GM23248 (cell line): ENCODE data around the gene TRPM5.

ENCODE experiments used
- EZH2 ChIP-seq: fragments of 200-600 bp; sonication (generic); IDR thresholded peaks from 2 replicates; pipeline ENCODE4 v1.6.1; 2018; ENCODE audit warnings: antibody characterized with exemption, mild to moderate bottlenecking; ENCODE audit not compliant: insufficient read depth, poor library complexity, severe bottlenecking
- EZH2phosphoT487 ChIP-seq: fragments of 200-600 bp; sonication (generic); IDR thresholded peaks from 2 replicates; pipeline ENCODE4 v1.6.1; 2018; ENCODE audit warnings: antibody characterized with exemption, moderate library complexity, mild to moderate bottlenecking, low read depth; ENCODE audit not compliant: insufficient read depth

DNA sequence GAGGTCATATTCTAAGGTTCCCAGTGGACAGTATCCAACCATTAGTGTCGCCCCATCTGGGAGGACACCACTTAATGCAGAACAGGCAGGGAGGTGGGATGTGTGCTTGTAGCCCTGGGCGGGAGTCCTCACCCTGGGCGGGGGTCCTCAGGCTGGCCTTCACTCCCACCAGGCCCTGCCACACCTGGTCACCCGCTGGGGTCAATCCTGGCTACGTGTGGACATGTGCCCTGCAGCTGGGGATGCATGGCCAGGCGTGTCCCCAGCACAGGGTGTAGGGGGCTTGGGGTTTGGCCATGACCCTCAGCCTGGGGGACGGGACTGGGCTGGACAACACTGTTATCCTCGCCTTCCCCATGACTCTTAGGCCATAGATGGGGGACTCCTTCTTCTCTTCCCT, 18.8 kb downstream of the TRPM5 start:
- TF ChIP-seq EZH2phosphoT487 (no peak), EZH2 (no peak)
